Inflammatory macrophage treated with lipopolysaccharide for 1 hour (primary cell): Measurements from ENCODE around the gene MORF4L1.
"Not testable (repeated sequence)": the region's sequence is repeated elsewhere in the genome, so short reads cannot be mapped to it uniquely, and the experiment has no call there.

Experiments used
- DNase-seq, 2 donors: peaks; one replicate each; pipeline ENCODE4 v3.0.0-alpha.2; 2020 to 2022

Gene MORF4L1

DNA sequence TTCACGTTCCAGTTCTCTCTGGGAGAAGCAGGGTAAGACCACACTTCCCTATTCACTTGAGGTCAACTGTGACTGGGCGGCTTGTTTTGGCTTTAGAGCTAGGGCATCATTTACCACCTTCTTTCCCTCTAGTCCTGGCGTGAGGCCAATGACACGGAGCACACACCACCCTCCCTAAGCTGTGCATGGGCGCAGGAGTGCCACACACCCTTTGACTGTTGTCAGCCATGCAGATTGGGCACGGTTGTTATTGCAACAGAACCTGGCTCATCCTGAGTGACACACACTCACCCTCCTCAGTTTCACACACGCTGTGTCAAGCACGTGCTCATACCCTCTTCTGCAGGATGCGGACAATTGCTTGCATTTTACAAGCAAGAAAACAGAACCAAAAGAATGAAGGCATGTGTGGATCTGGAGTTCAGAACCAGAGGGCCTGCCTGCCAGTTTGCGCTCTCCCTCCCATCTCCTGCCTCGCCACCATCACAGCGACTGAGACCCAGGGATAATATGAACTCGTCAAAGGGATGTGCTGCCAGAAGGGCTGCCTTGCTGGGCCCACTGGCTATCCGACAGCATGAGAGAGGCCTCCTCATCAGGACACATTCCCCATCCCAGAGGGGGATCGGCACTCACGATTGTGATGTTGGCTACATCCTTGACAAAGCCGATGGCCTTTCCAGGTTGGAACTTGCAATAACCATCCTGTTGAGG lies 54.5 kb downstream of the MORF4L1 start:
- peak; percentile 62 to 68 for DNase-seq

- not testable (repeated sequence) for DNase-seq
Observed at GRCh38 chr15:78928176-78928575, 55.5 kb downstream of the MORF4L1 start.

DNA sequence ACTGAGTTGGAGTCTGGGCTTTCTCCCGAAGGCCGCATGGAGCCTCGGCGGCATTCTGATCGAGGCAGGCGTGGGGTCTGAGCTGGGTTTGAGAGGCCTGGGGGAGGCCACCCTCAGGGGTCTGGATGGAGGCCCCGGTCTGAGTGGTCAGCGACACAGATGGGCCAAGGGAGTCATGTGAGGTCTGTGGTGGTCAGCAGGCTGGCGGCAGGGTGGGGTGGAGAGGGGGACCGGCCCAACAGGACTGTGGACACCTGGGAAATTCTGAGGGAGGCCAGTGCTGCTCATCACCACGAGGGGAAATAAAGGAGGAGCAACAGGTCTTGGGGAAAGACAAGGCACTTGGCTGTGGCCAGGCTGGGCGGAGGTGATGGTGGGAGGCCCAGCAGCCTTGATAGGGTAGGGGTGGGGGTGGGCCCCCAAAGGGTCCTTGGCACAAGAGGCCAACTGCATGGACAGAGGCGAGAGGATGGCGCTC lies 56.0 kb downstream of the MORF4L1 start:
- DNase-seq: no peak

DNA sequence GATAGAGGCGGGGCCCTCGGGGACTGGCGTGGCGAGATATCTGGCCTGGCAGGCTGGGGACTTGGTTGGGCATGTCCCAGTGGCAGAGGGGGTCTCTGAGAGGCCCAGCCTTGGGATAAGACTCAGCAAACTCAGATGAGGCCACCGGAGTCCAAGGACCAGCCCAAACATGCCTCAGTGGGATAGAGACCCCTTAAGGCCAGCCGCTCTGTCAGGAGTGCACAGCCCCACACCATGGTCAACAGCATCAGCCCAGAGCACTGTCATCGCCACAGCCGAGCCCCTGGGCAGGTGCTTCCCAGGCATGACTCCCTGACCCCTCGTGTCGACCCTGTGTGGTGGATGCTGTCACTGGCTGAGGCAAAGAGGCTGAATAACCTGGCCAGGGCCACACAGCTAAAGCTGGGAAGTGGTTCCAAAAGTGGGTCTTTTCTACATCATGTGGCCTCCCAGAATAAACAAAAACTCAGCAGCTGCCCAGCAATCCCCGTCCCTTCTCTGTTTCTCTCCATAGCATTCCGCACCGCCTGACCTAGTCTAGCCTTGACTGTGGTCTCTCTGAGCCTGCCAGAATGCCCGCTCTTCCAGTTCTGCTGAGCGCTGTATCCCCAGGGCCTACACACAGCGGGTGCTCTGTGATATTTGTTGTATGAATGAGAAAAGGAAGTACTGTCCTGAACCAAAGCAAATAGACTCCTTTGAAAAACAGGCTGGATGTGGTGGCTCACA lies 57.0 kb downstream of the MORF4L1 start:
- no peak for DNase-seq

- DNase-seq: no peak
Observed at GRCh38 chr15:78930577-78931388, 58.1 kb downstream of the MORF4L1 start.

DNA sequence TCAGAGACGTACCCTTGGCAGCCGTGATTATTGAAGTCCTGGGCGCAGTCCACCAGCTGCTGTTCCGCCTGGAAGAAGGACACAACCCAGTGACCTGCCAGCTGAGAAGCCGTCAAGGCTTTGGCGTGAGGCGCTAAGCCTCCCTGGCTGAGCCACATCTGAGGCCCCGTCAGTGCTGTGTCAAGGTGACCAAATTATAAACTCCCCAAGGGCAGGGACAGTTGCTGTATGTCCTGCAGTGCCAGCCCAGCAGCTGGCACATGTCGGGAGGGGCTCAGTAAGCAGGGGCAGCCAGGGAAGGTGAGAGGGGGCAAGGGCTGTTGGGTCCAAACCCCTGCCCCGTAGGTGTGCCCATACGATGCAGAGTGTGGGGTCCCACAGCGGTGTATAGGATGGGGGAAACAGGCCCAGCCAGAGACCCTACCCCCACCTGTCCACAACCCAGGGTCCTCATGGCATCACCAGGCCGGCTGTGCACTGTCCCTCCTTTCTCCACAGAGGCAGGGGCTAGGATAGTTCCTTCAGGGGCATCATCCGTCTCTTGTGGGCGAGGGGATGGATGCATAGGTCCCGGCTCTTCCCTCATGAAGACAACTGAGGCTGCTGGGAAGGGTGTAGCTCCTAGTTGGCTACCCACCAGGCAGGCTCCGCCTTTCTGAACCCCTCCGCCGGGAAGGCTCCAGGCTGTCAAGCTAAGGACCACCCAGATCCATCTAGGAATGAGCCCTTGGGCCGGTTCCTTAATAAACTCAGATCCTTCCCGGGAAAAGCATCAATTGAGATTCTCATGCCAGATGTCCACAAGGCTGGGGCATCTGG lies 59.0 kb downstream of the MORF4L1 start:
- no peak for DNase-seq

- no peak for DNase-seq
Observed at GRCh38 chr15:78932258-78932808, 59.6 kb downstream of the MORF4L1 start.

DNA sequence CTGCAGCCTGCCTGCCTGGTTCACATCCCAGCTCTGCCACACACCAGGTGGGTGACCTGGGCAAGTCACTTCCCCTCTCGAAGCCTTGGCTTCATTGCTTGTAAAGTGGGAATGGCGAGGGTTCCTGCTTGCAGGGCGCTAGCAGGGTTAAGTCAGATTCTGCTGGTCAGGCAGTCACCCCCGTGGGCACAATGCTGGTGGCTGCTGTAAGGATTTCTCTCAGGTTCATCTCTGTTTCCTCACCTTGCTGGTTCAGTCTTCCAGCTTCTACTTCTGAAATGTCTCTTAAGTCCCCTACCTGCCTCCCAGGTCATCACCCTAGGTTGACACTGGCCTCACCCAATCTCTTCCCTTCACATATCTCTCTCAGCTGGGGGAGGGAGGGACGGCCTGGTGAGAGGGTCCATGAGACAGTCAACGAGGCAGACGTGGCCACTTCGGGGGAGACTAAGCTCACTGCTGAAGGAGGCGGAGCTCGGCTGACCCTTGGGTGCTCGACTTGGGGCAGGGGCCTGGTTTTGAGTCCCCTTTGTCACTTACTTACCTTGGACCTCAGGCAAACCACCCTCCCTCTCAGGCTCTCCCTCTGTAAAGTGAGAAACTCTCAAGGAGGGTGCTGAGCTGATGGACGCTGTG lies 60.6 kb downstream of the MORF4L1 start:
- no peak for DNase-seq

DNA sequence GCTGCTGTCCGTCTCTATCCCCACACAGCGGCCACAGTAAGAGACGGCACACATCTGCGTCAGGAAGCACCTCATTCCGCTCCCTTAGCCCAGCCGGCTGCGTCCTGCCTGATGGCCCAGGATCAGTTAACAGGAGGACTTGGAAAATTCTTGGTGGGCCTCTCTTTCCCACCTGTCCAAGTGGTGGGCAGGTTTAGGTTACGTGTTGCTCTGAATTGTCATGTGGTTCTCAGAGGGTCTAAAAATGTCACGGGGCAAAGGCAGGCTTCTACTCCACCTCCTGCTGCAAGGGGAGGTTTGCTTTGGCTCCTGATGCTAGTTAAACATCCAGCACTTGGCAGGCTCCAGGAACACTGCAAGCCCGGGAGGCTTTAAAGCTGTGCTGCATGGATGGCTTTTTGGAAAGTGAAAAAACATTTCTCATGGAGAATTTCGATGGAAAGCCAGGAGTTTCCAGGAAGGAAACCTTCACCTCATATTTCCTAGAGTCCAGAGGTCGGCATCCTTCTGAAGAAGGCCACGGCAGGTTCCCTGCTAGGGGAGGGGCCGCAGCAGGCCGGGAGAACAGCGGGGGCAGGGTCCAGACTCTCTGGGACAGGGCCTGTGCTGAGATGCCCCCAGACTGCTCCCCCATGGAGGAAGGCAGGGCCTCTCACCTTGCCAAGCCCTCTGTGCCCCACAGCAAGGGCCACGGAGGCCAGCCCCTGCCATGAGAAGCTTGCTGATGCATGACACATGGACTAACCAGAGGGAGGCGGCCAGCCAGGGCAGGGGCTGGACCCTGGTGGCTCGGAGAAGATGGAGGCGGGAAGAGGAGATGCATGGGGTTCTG lies 61.3 kb downstream of the MORF4L1 start:
- no peak for DNase-seq

DNA sequence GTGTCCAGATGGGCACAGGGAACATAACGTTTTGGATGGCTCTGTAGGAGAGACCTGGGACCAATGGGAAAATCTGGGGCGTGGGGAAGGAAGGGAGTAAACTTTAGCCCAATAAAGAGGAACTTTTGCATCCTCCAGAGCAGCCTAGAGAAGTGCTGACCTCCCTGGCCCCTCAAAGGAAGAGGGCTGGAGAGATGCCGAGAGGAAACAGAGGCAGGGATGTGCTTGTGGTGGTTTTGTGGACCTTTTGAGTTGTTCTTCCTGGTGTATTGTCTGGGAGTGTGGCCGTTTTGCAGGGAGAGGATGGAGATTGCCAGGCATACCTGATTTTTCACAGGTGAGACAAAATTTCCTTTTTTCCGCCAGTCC lies 61.9 kb downstream of the MORF4L1 start:
- DNase-seq: no peak

DNA sequence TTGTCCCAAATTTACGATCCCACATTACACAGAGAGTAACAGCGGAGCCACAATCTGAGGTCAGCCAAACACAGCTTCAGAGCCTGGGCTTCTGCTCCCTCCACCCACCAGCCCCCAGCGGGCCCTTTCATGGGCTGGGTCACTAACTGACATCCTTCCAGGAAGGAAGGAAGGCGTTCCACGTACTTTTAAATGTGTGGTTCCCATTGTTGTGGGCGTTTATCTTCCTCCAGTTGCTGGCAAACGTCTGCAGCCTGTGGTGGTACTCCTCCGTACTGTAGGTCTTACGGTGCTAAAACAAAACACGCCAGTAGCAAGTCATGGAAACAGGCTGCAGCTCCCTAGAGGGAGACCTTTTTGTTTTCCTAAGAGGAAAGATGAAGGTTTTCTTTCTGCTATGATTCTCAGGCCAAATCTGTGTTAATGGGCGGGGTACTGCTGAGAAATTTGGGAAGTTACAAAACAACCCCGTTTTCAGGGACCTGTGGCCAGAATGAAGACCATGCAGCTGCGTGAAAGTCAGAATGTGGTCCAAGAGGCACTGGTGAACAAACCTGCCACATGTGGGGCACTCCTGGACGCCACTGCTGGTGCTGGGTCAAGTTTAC lies 64.5 kb downstream of the MORF4L1 start:
- DNase-seq: peak; percentile 80 to 82

- peak; percentile 90 to 94 for DNase-seq
Observed at GRCh38 chr15:78938658-78939488, 66.2 kb downstream of the MORF4L1 start.

GRCh38 chr15:78942741-78943140 lies 70.1 kb downstream of the MORF4L1 start:
- no peak for DNase-seq

DNA sequence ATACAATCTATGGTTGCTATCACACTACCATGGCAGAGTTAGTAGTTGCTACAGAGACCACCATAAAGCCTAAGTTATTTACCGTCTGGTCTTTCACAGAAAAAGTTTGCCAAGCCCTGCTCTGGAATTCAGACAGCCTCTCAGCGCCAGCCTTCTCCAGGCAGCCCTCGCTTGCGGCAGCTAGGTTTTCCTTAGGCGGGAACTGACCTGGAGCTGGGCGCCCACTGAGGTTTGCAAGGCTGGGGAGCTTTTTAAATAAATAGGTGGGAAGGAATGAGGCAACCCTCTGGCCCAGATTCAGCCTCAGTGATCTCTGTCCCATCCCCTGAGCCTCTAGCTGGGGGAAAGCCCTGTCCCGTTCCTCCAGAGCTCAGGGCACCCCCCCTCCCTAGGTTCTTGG lies 71.0 kb downstream of the MORF4L1 start:
- DNase-seq: no peak

- DNase-seq: peak in 1 of 2 donors; percentile 53
Observed at GRCh38 chr15:78944202-78944625, 71.5 kb downstream of the MORF4L1 start.

- DNase-seq: peak; percentile 54 to 77
Observed at GRCh38 chr15:78944669-78945407, 72.1 kb downstream of the MORF4L1 start, which contains the start of gene CTSH. Gene CTSH, minus strand, starts transcription at chr15:78945046. Its CDS starts 65 bp downstream, at chr15:78944981.

- no peak for DNase-seq
Observed at GRCh38 chr15:78946493-78946892, 73.8 kb downstream of the MORF4L1 start.

DNA sequence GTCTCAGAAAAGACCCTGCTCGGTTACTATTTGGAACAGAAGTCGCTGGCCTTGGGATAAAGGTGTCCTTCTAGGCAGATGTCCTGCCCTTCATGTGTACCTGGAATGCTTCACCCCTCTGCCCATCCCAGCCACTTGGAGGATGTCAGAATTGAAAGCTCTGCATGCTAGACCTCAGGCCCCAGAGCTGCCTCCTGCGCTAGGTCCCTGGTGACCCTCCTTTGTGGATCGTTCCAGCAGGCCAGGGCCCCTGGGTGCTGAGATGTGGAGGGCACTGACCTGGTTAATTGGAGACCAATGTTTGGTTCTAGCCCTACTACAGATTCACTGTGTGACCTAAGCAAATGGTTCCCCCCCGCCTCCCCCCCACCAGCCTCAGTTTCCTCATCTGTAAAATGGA lies 74.8 kb downstream of the MORF4L1 start:
- DNase-seq: no peak
